GM10266 (cell line): Measurements from ENCODE around the gene GAD2.
"Not testable (repeated sequence)": the region's sequence is repeated elsewhere in the genome, so short reads cannot be mapped to it uniquely, and the experiment has no call there.

Experiments
- DNase-seq: peaks from one replicate; pipeline ENCODE4 v3.0.0; 2012; ENCODE audit errors: extremely low spot score
- TF ChIP-seq, protein P1 (sequence below): IDR thresholded peaks from 2 replicates; pipeline ENCODE4 v1.5.1; 2012; ENCODE audit warnings: mild to moderate bottlenecking, low read depth; ENCODE audit not compliant: control insufficient read depth, insufficient read depth; ENCODE audit errors: missing control alignments

GAD2 gene

GRCh38 chr10:26331371-26331770 lies 114.8 kb downstream of the GAD2 start:
- DNase-seq: no peak
- TF ChIP-seq, protein P1, sequence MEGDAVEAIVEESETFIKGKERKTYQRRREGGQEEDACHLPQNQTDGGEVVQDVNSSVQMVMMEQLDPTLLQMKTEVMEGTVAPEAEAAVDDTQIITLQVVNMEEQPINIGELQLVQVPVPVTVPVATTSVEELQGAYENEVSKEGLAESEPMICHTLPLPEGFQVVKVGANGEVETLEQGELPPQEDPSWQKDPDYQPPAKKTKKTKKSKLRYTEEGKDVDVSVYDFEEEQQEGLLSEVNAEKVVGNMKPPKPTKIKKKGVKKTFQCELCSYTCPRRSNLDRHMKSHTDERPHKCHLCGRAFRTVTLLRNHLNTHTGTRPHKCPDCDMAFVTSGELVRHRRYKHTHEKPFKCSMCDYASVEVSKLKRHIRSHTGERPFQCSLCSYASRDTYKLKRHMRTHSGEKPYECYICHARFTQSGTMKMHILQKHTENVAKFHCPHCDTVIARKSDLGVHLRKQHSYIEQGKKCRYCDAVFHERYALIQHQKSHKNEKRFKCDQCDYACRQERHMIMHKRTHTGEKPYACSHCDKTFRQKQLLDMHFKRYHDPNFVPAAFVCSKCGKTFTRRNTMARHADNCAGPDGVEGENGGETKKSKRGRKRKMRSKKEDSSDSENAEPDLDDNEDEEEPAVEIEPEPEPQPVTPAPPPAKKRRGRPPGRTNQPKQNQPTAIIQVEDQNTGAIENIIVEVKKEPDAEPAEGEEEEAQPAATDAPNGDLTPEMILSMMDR: no peak

DNA sequence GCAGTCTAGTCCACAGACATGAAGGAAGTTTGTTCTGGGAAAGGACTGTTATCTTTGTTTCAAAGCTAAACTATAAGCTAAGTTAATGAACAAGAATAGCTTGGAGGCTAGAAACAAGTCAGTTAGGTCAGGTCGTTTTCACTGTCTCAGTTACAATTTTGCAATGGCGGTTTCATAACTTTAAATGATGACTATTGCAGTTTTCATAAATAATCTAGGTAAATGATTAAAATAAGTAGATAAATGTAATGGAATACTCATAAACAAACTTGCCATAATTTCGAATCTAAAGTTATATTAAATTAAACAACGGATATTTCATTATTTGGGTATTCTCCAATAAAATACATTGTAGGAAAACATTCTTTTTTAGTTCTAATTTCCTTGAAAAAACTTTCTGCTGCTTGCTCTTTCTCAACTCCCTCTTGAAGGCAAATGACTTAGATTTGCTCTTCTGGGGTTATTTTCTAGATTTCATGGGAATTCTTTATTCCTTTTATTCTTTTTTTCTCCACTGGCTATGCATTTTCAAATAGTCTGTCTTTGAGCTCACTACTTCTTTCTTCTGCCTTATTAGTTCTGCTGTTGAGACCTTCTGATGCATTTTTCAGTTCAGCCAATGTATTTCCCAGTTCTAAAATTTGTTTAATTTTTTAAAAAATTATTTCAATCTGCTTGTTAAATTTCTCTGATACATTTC lies 117.8 kb downstream of the GAD2 start:
- DNase-seq: no peak
- TF ChIP-seq, protein P1: no peak

DNA sequence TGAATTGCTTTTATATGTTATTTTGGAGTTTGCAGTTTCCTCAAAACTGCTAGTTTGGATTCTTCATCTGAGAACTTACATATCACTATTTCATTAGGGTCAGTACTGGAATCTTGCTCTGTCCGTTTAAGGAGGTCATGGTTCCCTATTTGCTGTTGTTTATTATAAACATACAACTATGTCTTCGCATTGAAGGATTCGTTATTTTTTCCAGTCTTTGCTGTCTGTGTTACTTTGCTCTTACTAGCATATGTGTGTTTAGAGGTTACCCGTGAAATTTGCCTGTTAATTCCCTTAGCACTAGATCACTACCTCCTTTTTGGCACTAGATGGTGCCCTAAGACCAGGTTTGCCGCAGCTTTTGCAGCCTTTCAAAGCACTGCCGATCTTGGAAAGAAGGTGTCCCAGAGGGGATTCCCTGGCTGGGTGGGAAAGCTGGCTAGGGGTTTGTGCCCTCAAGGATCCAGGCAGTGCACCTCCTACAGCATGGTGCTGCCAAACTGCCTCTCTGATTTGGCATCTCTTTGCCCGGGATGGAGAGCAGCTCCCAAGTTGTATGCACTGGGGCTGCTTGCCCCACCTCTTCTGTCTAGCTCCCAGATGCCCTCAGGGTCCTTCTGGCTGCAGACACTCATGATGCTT lies 118.5 kb downstream of the GAD2 start:
- TF ChIP-seq, protein P1: peak; percentile 82
- peak; percentile 65 for DNase-seq

GRCh38 chr10:26335574-26336093 lies 119.1 kb downstream of the GAD2 start:
- DNase-seq: peak; percentile 29
- TF ChIP-seq, protein P1: no peak

- TF ChIP-seq, protein P1: no peak
- DNase-seq: no peak
Measured at GRCh38 chr10:26336979-26337378, 120.4 kb downstream of the GAD2 start.

DNA sequence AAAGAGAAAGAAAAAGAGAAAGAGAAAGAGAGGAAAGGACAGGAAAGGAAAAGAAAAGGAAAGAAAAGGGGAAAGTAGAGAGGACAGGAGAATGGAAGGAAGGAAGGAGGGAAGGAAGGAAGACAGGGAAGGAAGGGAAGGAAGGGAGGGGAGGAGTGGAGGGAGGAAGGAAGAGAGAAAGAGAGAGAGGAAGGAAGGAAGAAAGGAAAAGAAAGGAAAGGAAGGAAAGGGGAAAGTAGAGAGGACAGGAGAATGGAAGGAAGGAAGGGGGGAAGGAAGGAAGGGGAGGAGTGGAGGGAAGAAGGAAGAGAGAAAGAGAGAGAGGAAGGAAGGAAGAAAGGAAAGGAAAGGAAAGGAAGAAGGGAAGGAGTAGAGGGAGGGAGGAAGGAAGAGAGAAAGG lies 125.1 kb downstream of the GAD2 start:
- DNase-seq: no peak
- TF ChIP-seq, protein P1: no peak

GRCh38 chr10:26348821-26349417 lies 132.3 kb downstream of the GAD2 start:
- DNase-seq: not testable (repeated sequence)
